ENCODE measurements around the gene RCCD1.

- TF ChIP-seq CTCF (IDR thresholded peaks at IDR 0.05), result no peak
- TF ChIP-seq EZH2 (IDR thresholded peaks at IDR 0.05), result no peak
These were observed 36.5 kb upstream of the RCCD1 start for GRCh38 chr15:90918034-90918788.

Data from neural progenitor cell (in vitro differentiated cells).